Liver (tissue), 3 donors: ENCODE data around the gene MIEN1.

ENCODE experiments used
- TAF1 ChIP-seq: conservative IDR thresholded peaks from 2 replicates; pipeline ENCODE4 v1.6.1; 2016; ENCODE audit warnings: antibody characterized with exemption, mild to moderate bottlenecking
- TF ChIP-seq, protein P1 (sequence below): fragments of 150-350 bp; IDR thresholded peaks from 2 replicates; pipeline ENCODE4 v1.5.1; 2017; ENCODE audit warnings: improper control_type of control experiment, low read depth, low read length; ENCODE audit not compliant: missing input control
- donor health status: healthy.
- donor health status: healthy.

DNA sequence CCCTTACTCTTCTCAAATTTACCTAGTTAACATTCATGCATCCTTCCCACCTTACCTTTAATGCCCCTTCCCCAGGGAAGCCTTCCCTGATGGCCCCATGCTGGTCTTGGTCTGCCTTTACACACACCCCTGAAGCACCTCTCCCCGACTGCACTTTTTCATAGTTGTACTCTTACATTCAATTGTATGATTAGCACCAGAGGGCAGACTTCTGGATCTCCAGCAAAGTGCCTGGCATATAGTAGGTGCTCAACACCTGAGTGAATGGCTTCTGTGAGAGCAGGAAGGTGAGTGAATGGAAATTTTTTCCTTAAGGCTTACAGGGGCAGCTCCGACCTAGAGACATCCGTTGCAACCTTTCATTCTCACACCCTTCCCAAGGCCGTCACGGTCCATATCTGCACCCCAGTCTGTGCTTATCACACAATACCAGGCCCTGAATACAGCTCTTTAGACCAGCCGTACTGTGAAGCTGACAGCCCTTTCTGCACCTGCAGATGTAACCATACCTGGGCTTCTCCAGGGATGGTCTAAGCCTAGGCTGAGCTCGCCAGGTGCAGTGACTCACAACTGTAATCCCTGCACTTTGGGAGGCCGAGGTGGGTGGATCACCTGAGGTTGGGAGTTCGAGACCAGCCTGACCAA is 46.9 kb downstream of the MIEN1 start:
- TF ChIP-seq, protein P1, sequence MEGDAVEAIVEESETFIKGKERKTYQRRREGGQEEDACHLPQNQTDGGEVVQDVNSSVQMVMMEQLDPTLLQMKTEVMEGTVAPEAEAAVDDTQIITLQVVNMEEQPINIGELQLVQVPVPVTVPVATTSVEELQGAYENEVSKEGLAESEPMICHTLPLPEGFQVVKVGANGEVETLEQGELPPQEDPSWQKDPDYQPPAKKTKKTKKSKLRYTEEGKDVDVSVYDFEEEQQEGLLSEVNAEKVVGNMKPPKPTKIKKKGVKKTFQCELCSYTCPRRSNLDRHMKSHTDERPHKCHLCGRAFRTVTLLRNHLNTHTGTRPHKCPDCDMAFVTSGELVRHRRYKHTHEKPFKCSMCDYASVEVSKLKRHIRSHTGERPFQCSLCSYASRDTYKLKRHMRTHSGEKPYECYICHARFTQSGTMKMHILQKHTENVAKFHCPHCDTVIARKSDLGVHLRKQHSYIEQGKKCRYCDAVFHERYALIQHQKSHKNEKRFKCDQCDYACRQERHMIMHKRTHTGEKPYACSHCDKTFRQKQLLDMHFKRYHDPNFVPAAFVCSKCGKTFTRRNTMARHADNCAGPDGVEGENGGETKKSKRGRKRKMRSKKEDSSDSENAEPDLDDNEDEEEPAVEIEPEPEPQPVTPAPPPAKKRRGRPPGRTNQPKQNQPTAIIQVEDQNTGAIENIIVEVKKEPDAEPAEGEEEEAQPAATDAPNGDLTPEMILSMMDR: no peak
- TF ChIP-seq TAF1: no peak
